ENCODE results near the gene CDHR5. TPM values are rescaled to one million over a fixed set of nuclear protein-coding genes. Genes with fewer than 3 reads are reported as not detected.

The CDHR5 gene
- total RNA-seq, 1 donor = not detected

DNA sequence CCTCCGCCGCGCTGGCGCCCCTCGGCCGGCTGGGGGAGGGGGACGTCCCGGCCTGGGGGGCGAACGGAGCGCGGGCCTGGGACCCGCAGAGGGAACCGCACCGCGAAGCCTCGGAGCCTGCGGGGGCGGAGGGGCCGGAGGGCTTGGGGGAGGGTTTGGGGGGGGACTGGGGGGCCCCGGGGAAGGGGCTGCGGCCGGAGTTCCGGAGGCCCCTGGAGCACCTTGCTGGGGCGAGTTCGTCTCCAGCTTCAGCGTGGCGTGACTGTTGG is 2.5 kb upstream of the CDHR5 start:
- Histone ChIP-seq H3K36me3 (ENCODE audit: insufficient read depth, low read length) (no peaks in the 10 kb centered on the region), H3K27ac (ENCODE audit: low read depth, low read length) (no peak overlapping the region)
- TF ChIP-seq, protein P1, sequence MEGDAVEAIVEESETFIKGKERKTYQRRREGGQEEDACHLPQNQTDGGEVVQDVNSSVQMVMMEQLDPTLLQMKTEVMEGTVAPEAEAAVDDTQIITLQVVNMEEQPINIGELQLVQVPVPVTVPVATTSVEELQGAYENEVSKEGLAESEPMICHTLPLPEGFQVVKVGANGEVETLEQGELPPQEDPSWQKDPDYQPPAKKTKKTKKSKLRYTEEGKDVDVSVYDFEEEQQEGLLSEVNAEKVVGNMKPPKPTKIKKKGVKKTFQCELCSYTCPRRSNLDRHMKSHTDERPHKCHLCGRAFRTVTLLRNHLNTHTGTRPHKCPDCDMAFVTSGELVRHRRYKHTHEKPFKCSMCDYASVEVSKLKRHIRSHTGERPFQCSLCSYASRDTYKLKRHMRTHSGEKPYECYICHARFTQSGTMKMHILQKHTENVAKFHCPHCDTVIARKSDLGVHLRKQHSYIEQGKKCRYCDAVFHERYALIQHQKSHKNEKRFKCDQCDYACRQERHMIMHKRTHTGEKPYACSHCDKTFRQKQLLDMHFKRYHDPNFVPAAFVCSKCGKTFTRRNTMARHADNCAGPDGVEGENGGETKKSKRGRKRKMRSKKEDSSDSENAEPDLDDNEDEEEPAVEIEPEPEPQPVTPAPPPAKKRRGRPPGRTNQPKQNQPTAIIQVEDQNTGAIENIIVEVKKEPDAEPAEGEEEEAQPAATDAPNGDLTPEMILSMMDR (IDR thresholded peaks at IDR 0.05; ENCODE audit: extremely low read depth, low read depth, low read length) = no peak

DNA sequence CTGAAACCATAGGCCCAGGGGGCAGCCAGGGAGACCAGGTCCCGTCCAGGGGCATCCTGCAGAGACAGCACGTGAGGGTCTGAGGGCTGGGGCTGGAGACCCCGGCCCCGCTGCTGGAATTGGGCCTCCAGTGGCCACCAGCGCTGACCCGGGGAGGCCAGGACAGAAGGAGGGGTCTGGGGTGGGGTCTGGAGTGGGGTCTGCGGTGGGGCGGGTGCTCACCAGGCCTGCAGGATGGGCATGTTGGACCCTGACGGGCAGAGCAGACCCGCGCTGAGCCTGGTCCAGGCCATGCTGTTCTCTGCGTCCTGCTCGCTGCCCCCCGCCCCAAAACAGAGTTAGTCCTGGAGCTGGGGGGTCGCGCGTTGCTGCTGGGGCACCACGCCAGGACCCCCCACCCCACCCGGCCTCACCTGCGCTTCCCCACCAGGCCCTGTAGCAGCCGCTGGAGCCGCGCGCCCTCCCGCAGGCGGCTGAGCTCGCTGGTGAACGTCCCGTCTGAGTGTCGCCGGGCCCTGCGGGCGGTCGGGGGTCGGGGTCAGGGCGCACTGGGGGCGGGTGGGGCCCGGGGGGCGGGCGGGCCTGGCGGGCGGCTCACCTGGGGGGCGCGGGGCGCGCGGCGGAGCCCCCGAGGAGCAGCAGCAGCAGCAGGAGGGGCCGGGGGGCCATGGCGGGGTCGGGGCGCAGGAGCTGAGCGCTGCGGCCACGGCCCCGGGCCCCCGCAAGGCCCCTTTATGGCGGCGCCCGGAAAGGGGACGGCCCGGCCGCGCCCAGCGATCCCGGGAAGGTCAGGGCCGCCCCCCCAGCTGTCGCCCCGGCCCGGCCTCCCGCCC is 1.9 kb upstream of the CDHR5 start, which contains the start of gene SCT:
Gene SCT (minus strand): TSS at position 707 of the 833 bp plus-strand sequence. CDS start 38 bp downstream, at position 669.
- TF ChIP-seq, protein P1 (IDR thresholded peaks at IDR 0.05; ENCODE audit: extremely low read depth, low read depth, low read length) = no peak
- no peak within 1 kb of the TSS for H3K4me3 ChIP-seq (ENCODE audit: insufficient read depth, low read length)
- no peak within 1 kb of the TSS for H3K27ac ChIP-seq (ENCODE audit: low read depth, low read length)
- no peaks in the 10 kb centered on the region for H3K9me3 ChIP-seq (ENCODE audit: low read depth, low read length)
- no peaks in the 10 kb centered on the region for H3K36me3 ChIP-seq (ENCODE audit: insufficient read depth, low read length)
- H3K4me2 ChIP-seq (ENCODE audit: insufficient read depth, low read length) = no peak within 1 kb of the TSS
- DNase-seq (ENCODE audit: insufficient read length, low spot score, missing footprints) = no peak
- peaks cover 3% of the 10 kb centered on the region for H4K20me1 ChIP-seq (ENCODE audit: insufficient read depth, low read length)
- H3K79me2 ChIP-seq (ENCODE audit: insufficient read depth, low read length) = no peaks in the 10 kb centered on the region
- no peaks in the 10 kb centered on the region for H3K27me3 ChIP-seq (ENCODE audit: insufficient read depth, low read length)
- no peak within 1 kb of the TSS for H2AFZ ChIP-seq (ENCODE audit: low read length)
- peaks cover 15% of the 10 kb centered on the region for H3K4me1 ChIP-seq (ENCODE audit: insufficient read depth, low read length)

More for the DNA sequence above, 2.5 kb upstream of the CDHR5 start:
- H3K27me3 ChIP-seq (ENCODE audit: insufficient read depth, low read length) = no peaks in the 10 kb centered on the region
- H3K4me2 ChIP-seq (ENCODE audit: insufficient read depth, low read length) = no peak overlapping the region
- no peaks in the 10 kb centered on the region for H3K79me2 ChIP-seq (ENCODE audit: insufficient read depth, low read length)
- H3K4me1 ChIP-seq (ENCODE audit: insufficient read depth, low read length) = peaks cover 15% of the 10 kb centered on the region
- H3K4me3 ChIP-seq (ENCODE audit: insufficient read depth, low read length) = no peak overlapping the region
- no peak overlapping the region for H2AFZ ChIP-seq (ENCODE audit: low read length)
- no peak for DNase-seq (ENCODE audit: insufficient read length, low spot score, missing footprints)
- peaks cover 3% of the 10 kb centered on the region for H4K20me1 ChIP-seq (ENCODE audit: insufficient read depth, low read length)
- no peaks in the 10 kb centered on the region for H3K9me3 ChIP-seq (ENCODE audit: low read depth, low read length)

DNA sequence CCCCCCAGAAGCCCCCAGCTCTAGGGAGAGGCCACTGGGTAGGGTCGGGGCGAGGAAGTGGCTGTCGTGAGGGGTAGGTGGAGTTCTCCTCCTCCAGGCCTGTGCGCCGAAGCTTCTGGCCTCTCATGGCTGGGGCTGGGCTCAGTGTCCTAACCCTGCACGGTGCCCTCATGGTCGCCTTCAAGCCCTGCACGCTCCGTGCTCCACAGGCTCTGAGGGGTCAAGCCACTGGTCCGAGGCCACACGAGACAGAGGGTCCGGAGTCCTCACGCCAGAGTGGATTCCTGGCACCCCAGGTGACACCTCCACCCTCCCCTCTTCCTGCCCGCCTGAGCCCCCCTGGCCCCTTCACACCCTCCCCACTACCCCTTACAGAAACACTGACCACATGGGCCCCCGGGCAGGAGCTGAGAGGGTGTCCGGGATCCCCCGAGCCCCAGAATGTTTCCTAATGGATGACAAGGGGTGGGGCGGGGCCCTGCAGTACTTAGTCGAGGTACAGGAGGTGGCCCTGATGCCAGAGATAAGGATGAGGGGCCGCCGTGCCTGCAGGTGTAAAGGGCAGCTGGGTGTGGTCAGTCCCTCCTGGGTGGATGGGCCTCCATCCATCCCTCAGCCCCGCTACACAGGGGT is 997 bp upstream of the CDHR5 start:
- Histone ChIP-seq H3K27me3 (ENCODE audit: insufficient read depth, low read length) (no peaks in the 10 kb centered on the region), H4K20me1 (ENCODE audit: insufficient read depth, low read length) (peaks cover 6% of the 10 kb centered on the region), H3K4me3 (ENCODE audit: insufficient read depth, low read length) (no peak overlapping the region), H3K36me3 (ENCODE audit: insufficient read depth, low read length) (no peaks in the 10 kb centered on the region), H3K4me1 (ENCODE audit: insufficient read depth, low read length) (peaks cover 15% of the 10 kb centered on the region), H3K79me2 (ENCODE audit: insufficient read depth, low read length) (no peaks in the 10 kb centered on the region), H2AFZ (ENCODE audit: low read length) (no peak overlapping the region), H3K9me3 (ENCODE audit: low read depth, low read length) (no peaks in the 10 kb centered on the region), H3K4me2 (ENCODE audit: insufficient read depth, low read length) (no peak overlapping the region), H3K27ac (ENCODE audit: low read depth, low read length) (no peak overlapping the region)
- TF ChIP-seq, protein P1 (IDR thresholded peaks at IDR 0.05; ENCODE audit: extremely low read depth, low read depth, low read length) = no peak
- DNase-seq (ENCODE audit: insufficient read length, low spot score, missing footprints) = no peak

DNA sequence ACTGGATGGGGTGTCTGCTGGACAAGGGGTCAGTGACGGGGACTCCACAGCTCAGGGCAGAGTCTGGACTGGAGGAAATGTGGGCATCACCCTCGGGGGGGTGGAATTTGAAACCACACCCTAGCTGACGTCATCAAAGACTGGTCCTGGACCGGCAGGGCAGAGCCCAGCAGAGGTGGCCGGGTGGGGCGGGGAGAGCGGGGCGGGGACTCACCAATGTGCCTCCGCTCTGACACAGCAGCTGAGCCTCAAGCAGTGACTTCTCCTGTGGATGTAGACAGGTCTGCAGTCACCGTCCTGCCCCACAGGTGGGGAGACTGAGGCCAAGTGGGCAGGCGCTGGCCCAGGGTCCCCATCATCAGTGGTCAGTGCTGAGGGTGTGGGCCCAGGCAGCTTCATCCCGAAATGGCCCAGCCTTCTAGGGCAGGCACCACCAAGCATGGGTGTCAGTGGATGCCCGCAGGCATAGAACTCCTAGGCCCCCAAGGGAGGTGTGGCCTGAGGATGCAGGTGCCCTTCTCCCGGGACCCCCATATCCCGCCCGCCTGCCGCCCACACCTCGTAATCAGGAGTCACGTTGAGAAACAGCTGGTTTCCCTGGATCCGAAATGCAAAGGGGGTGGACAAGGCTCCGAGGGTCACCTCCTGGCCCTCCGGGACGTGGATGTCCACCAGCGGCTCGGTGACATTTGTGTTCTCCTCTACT is 603 bp downstream of the CDHR5 start:
- Histone ChIP-seq H3K36me3 (ENCODE audit: insufficient read depth, low read length) (no peaks in the 10 kb centered on the region), H3K9me3 (ENCODE audit: low read depth, low read length) (no peaks in the 10 kb centered on the region), H3K27me3 (ENCODE audit: insufficient read depth, low read length) (no peaks in the 10 kb centered on the region), H3K4me2 (ENCODE audit: insufficient read depth, low read length) (no peak overlapping the region), H3K4me1 (ENCODE audit: insufficient read depth, low read length) (peaks cover 10% of the 10 kb centered on the region), H2AFZ (ENCODE audit: low read length) (no peak overlapping the region), H3K4me3 (ENCODE audit: insufficient read depth, low read length) (no peak overlapping the region), H3K27ac (ENCODE audit: low read depth, low read length) (no peak overlapping the region), H3K79me2 (ENCODE audit: insufficient read depth, low read length) (no peaks in the 10 kb centered on the region), H4K20me1 (ENCODE audit: insufficient read depth, low read length) (peaks cover 3% of the 10 kb centered on the region)
- TF ChIP-seq, protein P1 (IDR thresholded peaks at IDR 0.05; ENCODE audit: extremely low read depth, low read depth, low read length) = no peak
- peak; percentile 94 for DNase-seq (ENCODE audit: insufficient read length, low spot score, missing footprints)

Measured in osteoblast (primary cell).